MM.1S (cell line): Measurements from ENCODE around the gene PRSS2.

ENCODE experiments used
- DNase-seq: peaks from one replicate; pipeline ENCODE4 v3.0.0-alpha.2; 2015
- H2AFZ ChIP-seq: fragments of 300-600 bp; sonication (generic); 2 replicates; pipeline ENCODE4 v1.6.0; 2016; ENCODE audit warnings: antibody characterized with exemption, low read length
- H3F3A ChIP-seq: fragments of 300-600 bp; sonication (generic); 2 replicates; pipeline ENCODE4 v1.6.1; 2016; ENCODE audit warnings: mild to moderate bottlenecking, antibody characterized with exemption, low read length, moderate library complexity, mixed read lengths; ENCODE audit not compliant: insufficient read depth
- H3K27ac ChIP-seq: fragments of 300-600 bp; sonication (generic); 2 replicates; pipeline ENCODE4 v1.5.1; 2016; ENCODE audit warnings: mild to moderate bottlenecking, low read length
- H3K27me3 ChIP-seq: fragments of 300-600 bp; sonication (generic); replicated peaks from 2 replicates; pipeline ENCODE4 v1.6.0; 2016; ENCODE audit warnings: low read length; ENCODE audit not compliant: insufficient read depth
- H3K36me3 ChIP-seq: fragments of 300-600 bp; sonication (generic); replicated peaks from 2 replicates; pipeline ENCODE4 v1.6.1; 2016; ENCODE audit warnings: mild to moderate bottlenecking, low read length, mixed read lengths; ENCODE audit not compliant: insufficient read depth
- H3K4me1 ChIP-seq: fragments of 300-600 bp; sonication (generic); 2 replicates; pipeline ENCODE4 v1.6.1; 2016; ENCODE audit warnings: low read length, mixed read lengths
- H3K4me2 ChIP-seq: fragments of 300-600 bp; sonication (generic); 2 replicates; pipeline ENCODE4 v1.6.0; 2016; ENCODE audit warnings: low read depth, low read length
- H3K4me3 ChIP-seq: fragments of 300-600 bp; sonication (generic); 2 replicates; pipeline ENCODE4 v1.5.1; 2016; ENCODE audit warnings: low read length, mixed read lengths
- H3K79me2 ChIP-seq: fragments of 300-600 bp; sonication (generic); 2 replicates; pipeline ENCODE4 v1.6.1; 2016; ENCODE audit warnings: mixed run types, low read length, mixed read lengths
- H3K9ac ChIP-seq: fragments of 300-600 bp; sonication (generic); 2 replicates; pipeline ENCODE4 v1.6.1; 2016; ENCODE audit warnings: low read length, mixed read lengths
- H3K9me2 ChIP-seq: fragments of 300-600 bp; sonication (generic); replicated peaks from 2 replicates; pipeline ENCODE4 v1.6.1; 2016; ENCODE audit warnings: mild to moderate bottlenecking, low read length, mixed read lengths; ENCODE audit not compliant: insufficient read depth
- H3K9me3 ChIP-seq: fragments of 300-600 bp; sonication (generic); replicated peaks from 2 replicates; pipeline ENCODE4 v1.6.1; 2016; ENCODE audit warnings: mild to moderate bottlenecking, low read length, mixed read lengths; ENCODE audit not compliant: insufficient read depth
- H4K20me1 ChIP-seq: fragments of 300-600 bp; sonication (generic); 2 replicates; pipeline ENCODE4 v1.6.1; 2016; ENCODE audit warnings: mild to moderate bottlenecking, low read length, moderate library complexity, mixed read lengths; ENCODE audit not compliant: insufficient read depth
- CTCF ChIP-seq: fragments of 300-600 bp; sonication (generic); IDR thresholded peaks from 2 replicates; pipeline ENCODE4 v1.5.1; 2016; ENCODE audit warnings: antibody characterized with exemption, low read length, mixed read lengths
- EZH2 ChIP-seq: fragments of 300-600 bp; sonication (generic); optimal IDR thresholded peaks from 2 replicates; pipeline ENCODE3; 2017; ENCODE audit warnings: low read depth, mild to moderate bottlenecking, antibody characterized with exemption, low read length, mixed read lengths
- EZH2phosphoT487 ChIP-seq: fragments of 300-600 bp; sonication (generic); IDR thresholded peaks from 2 replicates; pipeline ENCODE4 v1.6.1; 2018; ENCODE audit warnings: antibody characterized with exemption, low read length

Gene PRSS2

GRCh38 chr7:142812437-142813215 is 41.9 kb downstream of the PRSS2 start:
- H3K27me3 ChIP-seq: no peaks in the 10 kb centered on the region
- no peaks in the 10 kb centered on the region for H4K20me1 ChIP-seq
- DNase-seq: no peak
- H3K9me2 ChIP-seq: no peaks in the 10 kb centered on the region
- no peak overlapping the region for H2AFZ ChIP-seq
- H3K27ac ChIP-seq: no peak overlapping the region
- H3K9me3 ChIP-seq: no peaks in the 10 kb centered on the region
- H3K79me2 ChIP-seq: no peaks in the 10 kb centered on the region
- H3K4me2 ChIP-seq: no peak overlapping the region
- peaks cover 29% of the 10 kb centered on the region for H3K4me1 ChIP-seq
- no peak overlapping the region for H3K9ac ChIP-seq
- H3F3A ChIP-seq: peaks cover 29% of the 10 kb centered on the region
- TF ChIP-seq EZH2 (no peak), EZH2phosphoT487 (no peak), CTCF (no peak)
- no peaks in the 10 kb centered on the region for H3K36me3 ChIP-seq
- H3K4me3 ChIP-seq: no peak overlapping the region

- H3F3A ChIP-seq: peaks cover 23% of the 10 kb centered on the region
- no peaks in the 10 kb centered on the region for H3K9me2 ChIP-seq
- no peaks in the 10 kb centered on the region for H3K9me3 ChIP-seq
- DNase-seq: no peak
- no peak overlapping the region for H3K9ac ChIP-seq
- H3K36me3 ChIP-seq: no peaks in the 10 kb centered on the region
- H3K4me2 ChIP-seq: no peak overlapping the region
- TF ChIP-seq EZH2: no peak
- TF ChIP-seq CTCF: no peak
- TF ChIP-seq EZH2phosphoT487: no peak
- no peak overlapping the region for H3K27ac ChIP-seq
- no peak overlapping the region for H2AFZ ChIP-seq
- H4K20me1 ChIP-seq: no peaks in the 10 kb centered on the region
- H3K27me3 ChIP-seq: no peaks in the 10 kb centered on the region
- no peaks in the 10 kb centered on the region for H3K79me2 ChIP-seq
- H3K4me1 ChIP-seq: peaks cover 25% of the 10 kb centered on the region
- no peak overlapping the region for H3K4me3 ChIP-seq
Measured at GRCh38 chr7:142813226-142813625, 42.5 kb downstream of the PRSS2 start.

GRCh38 chr7:142813699-142814098 is 42.9 kb downstream of the PRSS2 start:
- H3K4me2 ChIP-seq: no peak overlapping the region
- H3K4me1 ChIP-seq: peaks cover 25% of the 10 kb centered on the region
- no peak overlapping the region for H3K4me3 ChIP-seq

More at GRCh38 chr7:142813699-142814098, 42.9 kb downstream of the PRSS2 start:
- Histone ChIP-seq H3K9ac (no peak overlapping the region), H3K9me2 (no peaks in the 10 kb centered on the region), H3F3A (peaks cover 18% of the 10 kb centered on the region), H3K9me3 (no peaks in the 10 kb centered on the region), H3K27ac (no peak overlapping the region), H3K79me2 (no peaks in the 10 kb centered on the region), H2AFZ (no peak overlapping the region), H3K36me3 (no peaks in the 10 kb centered on the region), H3K27me3 (no peaks in the 10 kb centered on the region), H4K20me1 (no peaks in the 10 kb centered on the region)
- TF ChIP-seq CTCF: no peak
- no peak for TF ChIP-seq EZH2phosphoT487
- no peak for TF ChIP-seq EZH2
- DNase-seq: no peak
